Peyer's patch (tissue), 4 donors: ENCODE results near the gene QTRT2.

ENCODE experiments used
- POLR2A ChIP-seq, 2 donors: fragments of 450-650 bp; IDR thresholded peaks; one replicate each; pipeline ENCODE4 v1.5.1; 2017; ENCODE audit warnings: antibody characterized with exemption in 2 of 2, mild to moderate bottlenecking in 2 of 2, moderate library complexity in 2 of 2
- TF ChIP-seq, protein P1 (sequence below), 6 experiments: fragments of 450-650 bp in 4 of 6; fragments of 200-600 bp in 2 of 6; sonication (generic) in 1 of 6; IDR thresholded peaks; one replicate each; pipeline ENCODE4 v1.5.1; 2017 to 2019; ENCODE audit warnings: antibody characterized with exemption in 6 of 6, mild to moderate bottlenecking in 3 of 6, moderate library complexity in 1 of 6

DNA sequence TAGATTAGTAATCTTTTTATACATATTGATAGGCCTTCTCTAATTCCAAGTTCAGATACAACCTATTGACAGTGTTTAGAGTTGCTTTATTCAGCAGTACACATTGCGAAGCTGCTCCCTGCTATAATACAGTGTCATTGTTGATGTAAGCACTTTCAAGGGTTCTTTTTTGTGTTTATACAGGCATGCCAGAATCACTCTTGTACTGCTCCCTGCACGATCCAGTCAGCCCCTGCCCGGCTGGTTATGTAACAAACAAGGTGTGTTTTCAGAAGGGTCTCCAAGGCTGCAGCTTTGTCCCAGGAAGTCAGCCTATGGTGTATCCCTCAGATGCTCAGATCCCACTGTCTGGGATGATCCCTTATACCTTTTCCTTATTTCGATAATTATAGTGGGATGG, 11.3 kb downstream of the QTRT2 start:
- TF ChIP-seq, protein P1, sequence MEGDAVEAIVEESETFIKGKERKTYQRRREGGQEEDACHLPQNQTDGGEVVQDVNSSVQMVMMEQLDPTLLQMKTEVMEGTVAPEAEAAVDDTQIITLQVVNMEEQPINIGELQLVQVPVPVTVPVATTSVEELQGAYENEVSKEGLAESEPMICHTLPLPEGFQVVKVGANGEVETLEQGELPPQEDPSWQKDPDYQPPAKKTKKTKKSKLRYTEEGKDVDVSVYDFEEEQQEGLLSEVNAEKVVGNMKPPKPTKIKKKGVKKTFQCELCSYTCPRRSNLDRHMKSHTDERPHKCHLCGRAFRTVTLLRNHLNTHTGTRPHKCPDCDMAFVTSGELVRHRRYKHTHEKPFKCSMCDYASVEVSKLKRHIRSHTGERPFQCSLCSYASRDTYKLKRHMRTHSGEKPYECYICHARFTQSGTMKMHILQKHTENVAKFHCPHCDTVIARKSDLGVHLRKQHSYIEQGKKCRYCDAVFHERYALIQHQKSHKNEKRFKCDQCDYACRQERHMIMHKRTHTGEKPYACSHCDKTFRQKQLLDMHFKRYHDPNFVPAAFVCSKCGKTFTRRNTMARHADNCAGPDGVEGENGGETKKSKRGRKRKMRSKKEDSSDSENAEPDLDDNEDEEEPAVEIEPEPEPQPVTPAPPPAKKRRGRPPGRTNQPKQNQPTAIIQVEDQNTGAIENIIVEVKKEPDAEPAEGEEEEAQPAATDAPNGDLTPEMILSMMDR (IDR thresholded peaks at IDR 0.05): no peak
- no peak for TF ChIP-seq POLR2A (IDR thresholded peaks at IDR 0.05)
